ENCODE measurements around the gene CERS1.

- TF ChIP-seq POLR2A (IDR thresholded peaks at IDR 0.05): no peak
- no peak for TF ChIP-seq EP300 (IDR thresholded peaks at IDR 0.05)
Measured at GRCh38 chr19:18910801-18911436, 15.0 kb upstream of the CERS1 start.

Data from ovary (tissue), 1 donor.